ENCODE results near the gene DUOX1. TPM values are rescaled to one million over a fixed set of nuclear protein-coding genes. Genes with fewer than 3 reads are reported as not detected.

DUOX1 gene
- total and polyA plus RNA-seq, 12 donors: 0.14 to 0.99 (median 0.61) TPM; not detected in 1

DNA sequence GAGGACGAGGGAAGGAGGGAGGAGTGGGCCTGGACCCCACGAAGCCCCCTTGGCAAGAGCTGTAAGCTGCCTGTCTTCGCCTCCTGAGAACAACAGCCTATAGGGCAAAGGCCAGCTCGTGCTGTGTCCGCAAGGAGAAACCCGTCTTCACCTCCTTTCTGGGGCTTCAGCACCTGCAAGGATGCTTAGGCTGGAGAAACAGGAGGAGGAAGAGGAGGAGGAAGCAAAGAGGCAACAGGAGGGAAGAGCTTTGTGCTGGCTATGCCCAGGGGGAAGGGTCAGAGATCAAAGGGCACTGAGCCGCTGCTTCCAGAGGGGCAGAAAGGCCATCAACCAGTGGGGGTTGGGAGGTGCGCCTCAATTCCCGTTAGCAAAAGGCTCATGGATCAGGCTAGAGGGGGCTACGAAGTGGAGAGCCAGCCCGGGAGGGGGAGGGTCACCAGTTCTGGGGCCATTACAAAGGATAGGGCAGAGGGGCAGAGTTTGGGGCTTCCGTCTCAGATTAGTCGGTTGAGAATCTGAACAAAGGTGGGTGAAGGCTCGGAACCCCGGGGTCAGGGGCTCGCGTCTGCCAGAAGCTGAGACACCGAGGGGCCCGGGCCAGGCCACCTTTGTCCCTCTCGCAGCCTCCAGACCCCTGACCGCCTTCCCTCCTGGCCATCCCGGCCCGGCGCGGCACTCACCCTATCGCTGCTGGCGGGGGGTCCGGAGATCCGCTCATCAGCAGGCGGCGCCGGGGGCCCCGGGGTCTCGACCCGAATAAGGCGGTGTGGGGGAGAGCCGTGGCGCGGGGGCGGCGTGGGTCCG lies 57.2 kb downstream of the DUOX1 start:
- 21 to 28% methylated on average over 39 to 42 of the region's 42 CpGs for WGBS, 2 donors
- Histone ChIP-seq H3K9me3 (no peaks in the 10 kb centered on the region), H3K27ac (peak overlapping the region; percentile 53 to 81 (median 70)), H3K4me1 (peaks cover 0 to 33% (median 22%) of the 10 kb centered on the region in 9 donors), H3K4me3 (peak overlapping the region; percentile 47 to 90 (median 72)), H3K36me3 (no peaks in the 10 kb centered on the region), H3K27me3 (peaks cover 0 to 24% (median 0%) of the 10 kb centered on the region in 7 donors)
- DNase-seq: no peak
- intact Hi-C loops (cut with DNase I): no loop called here
- ATAC-seq: peak in 7 of 8 donors; percentile 6 to 35 (median 24)
- TF ChIP-seq, protein P1, sequence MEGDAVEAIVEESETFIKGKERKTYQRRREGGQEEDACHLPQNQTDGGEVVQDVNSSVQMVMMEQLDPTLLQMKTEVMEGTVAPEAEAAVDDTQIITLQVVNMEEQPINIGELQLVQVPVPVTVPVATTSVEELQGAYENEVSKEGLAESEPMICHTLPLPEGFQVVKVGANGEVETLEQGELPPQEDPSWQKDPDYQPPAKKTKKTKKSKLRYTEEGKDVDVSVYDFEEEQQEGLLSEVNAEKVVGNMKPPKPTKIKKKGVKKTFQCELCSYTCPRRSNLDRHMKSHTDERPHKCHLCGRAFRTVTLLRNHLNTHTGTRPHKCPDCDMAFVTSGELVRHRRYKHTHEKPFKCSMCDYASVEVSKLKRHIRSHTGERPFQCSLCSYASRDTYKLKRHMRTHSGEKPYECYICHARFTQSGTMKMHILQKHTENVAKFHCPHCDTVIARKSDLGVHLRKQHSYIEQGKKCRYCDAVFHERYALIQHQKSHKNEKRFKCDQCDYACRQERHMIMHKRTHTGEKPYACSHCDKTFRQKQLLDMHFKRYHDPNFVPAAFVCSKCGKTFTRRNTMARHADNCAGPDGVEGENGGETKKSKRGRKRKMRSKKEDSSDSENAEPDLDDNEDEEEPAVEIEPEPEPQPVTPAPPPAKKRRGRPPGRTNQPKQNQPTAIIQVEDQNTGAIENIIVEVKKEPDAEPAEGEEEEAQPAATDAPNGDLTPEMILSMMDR (IDR thresholded peaks at IDR 0.05): no peak

DNA sequence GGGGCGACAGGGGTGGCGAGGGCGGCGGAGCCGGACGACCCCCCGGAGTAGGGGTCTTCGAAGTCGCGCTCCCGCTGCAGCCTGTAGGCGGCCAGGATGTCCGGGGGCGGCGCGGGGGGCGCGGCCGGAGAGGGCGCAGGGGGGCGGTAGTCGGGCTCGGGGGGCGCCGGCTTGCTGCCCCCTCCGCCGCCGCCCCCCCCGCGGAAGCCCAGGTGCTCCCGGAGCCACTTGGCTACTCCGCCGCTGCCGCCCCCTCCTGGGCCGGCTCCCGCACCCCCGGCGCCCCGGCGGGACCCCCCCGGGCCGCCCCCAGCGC lies 57.7 kb downstream of the DUOX1 start:
- peak in 2 of 8 donors; percentile 4 to 26 for ATAC-seq

DNA sequence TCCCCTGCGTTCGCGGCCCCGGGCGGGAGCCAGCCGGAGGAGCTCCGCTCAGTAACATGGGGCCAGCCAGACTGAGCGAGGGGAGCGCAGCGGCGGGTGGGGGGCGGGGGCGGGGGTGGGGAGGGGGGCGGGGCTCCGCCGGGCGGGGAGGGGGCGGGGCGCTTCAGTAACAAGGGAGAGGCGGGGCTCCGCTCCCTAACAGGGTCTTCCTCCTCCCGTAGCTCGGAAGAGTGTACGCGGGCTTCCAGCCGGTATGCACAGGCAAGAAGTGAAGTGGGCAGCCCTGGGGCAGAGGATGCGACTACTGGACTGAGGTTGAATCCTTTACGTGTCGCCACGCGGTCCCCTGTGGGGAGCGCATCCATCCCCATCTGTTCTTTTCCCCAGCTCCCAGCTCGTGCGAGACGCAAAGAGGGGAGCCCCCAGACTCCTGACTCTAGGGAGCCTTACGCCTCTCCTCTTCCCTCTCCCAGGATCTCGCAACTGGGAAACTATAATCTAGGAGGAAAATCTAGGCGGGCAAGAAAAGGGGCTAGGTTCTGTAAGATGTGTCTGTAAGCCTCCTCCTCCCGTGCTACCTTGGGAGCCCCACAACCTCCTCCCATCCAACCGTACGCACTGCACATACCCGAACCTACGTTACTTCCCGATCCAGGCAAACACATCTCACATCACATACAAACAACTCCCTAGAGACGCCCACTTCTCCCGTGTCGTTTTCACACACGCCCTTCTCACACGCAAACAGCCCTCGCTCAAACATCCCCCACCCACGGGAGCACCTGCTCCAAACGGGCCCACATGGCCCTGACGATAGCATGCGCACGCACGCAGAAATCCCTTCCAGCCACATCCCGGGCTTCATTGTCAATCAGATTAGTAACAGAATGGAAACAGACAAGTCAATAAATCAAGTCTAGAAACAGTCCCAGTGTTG lies 58.4 kb downstream of the DUOX1 start, which contains the start of gene SHF:
TSS of gene SHF (minus strand) at position 73 of the 937 bp plus-strand sequence. CDS start at position 58, 15 bp downstream.
- intact Hi-C loops (cut with DNase I): loop anchor here in 1 of 10 donors (1.0 kb wide), 1 partner anchor 10 kb away; no protein-coding TSS in a partner anchor
- H3K4me3 ChIP-seq: peak within 1 kb of the TSS; percentile 54 to 90 (median 72)
- peak; percentile 62 to 86 (median 81) for ATAC-seq

More for the DNA sequence above, 57.7 kb downstream of the DUOX1 start:
- no peaks in the 10 kb centered on the region for H3K36me3 ChIP-seq
- H3K27me3 ChIP-seq: peaks cover 0 to 24% (median 0%) of the 10 kb centered on the region in 7 donors
- intact Hi-C loops (cut with DNase I): no loop called here
- TF ChIP-seq, protein P1 (IDR thresholded peaks at IDR 0.05): no peak
- H3K4me1 ChIP-seq: peaks cover 0 to 33% (median 22%) of the 10 kb centered on the region in 9 donors
- H3K4me3 ChIP-seq: peak overlapping the region; percentile 47 to 90 (median 72)
- peak overlapping the region; percentile 53 to 81 (median 70) for H3K27ac ChIP-seq
- no peak for DNase-seq
- H3K9me3 ChIP-seq: no peaks in the 10 kb centered on the region
- WGBS, 2 donors: 1 to 2% methylated on average over 21 to 30 of the region's 43 CpGs

More for the DNA sequence above, 58.4 kb downstream of the DUOX1 start, which contains the start of gene SHF:
- H3K9me3 ChIP-seq: no peaks in the 10 kb centered on the region
- TF ChIP-seq, protein P1 (IDR thresholded peaks at IDR 0.05): no peak
- peaks cover 0 to 33% (median 22%) of the 10 kb centered on the region in 9 donors for H3K4me1 ChIP-seq
- 1% methylated on average over 46 of the region's 57 CpGs for WGBS, 2 donors
- DNase-seq: peak; percentile 64
- no peaks in the 10 kb centered on the region for H3K36me3 ChIP-seq
- peak within 1 kb of the TSS; percentile 53 to 81 (median 70) for H3K27ac ChIP-seq
- H3K27me3 ChIP-seq: peaks cover 0 to 24% (median 0%) of the 10 kb centered on the region in 7 donors
